ENCODE results near the gene OTUD1. TPM values are rescaled to one million over a fixed set of nuclear protein-coding genes. Genes with fewer than 3 reads are reported as not detected.

Gene OTUD1
- total and polyA plus RNA-seq, 2 donors from 2014 or later = 14.1 to 27.1 TPM

- no peak overlapping the region for H3K27ac ChIP-seq (ENCODE audit: low read depth in 2 of 2, low read length in 2 of 2)
These were observed 1.9 kb upstream of the OTUD1 start for GRCh38 chr10:23436983-23437382.

DNA sequence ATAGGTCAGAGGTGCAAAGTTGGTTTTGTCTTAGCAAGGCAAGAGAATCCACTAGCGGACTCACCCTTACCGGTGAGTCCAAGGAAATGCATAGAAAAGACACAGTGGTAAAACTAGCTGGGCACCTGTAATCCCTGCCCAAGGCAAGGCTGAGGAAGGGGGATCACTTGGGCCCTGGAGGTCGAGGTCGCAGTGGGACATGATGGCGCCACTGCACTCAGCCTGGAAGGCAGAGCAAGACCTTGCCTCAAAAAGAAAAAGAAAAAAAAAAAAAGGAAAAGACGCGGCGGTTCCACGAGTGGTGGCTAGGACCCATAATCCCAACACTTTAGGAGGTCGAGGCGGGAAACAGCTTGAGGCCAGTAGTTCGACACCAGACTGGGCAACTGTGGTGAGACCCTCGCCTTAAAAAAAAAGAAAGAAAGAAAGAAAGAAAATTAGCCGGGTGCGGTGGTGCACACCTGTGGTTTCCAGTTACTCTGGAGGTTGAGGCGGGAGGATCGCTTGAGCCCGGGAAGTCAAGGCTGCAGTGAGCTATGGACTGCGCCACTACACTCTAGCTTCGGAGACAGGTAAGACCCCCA is 820 bp upstream of the OTUD1 start:
- peak overlapping the region; percentile 50 to 80 (median 69) for H3K4me3 ChIP-seq (ENCODE audit: low read length in 3 of 3)
- DNase-seq = peak in 1 of 5 donors; percentile 65

More at GRCh38 chr10:23436983-23437382, 1.9 kb upstream of the OTUD1 start:
- no peaks in the 10 kb centered on the region for H3K27me3 ChIP-seq (ENCODE audit: control insufficient read depth, insufficient read depth, low read length)
- no peak overlapping the region for H3K9ac ChIP-seq (ENCODE audit: low read length in 3 of 3)
- H3K4me3 ChIP-seq (ENCODE audit: low read length in 3 of 3) = no peak overlapping the region
- no peaks in the 10 kb centered on the region for H3K36me3 ChIP-seq (ENCODE audit: control insufficient read depth in 2 of 3, insufficient read depth in 3 of 3, low read length in 3 of 3)
- H3K4me1 ChIP-seq (ENCODE audit: control insufficient read depth in 2 of 3, insufficient read depth in 2 of 3, low read depth in 1 of 3, low read length in 3 of 3) = peaks cover 0 to 5% (median 3%) of the 10 kb centered on the region in 3 donors
- DNase-seq (no peak), FAIRE-seq (no peak)
- no peaks in the 10 kb centered on the region for H3K9me3 ChIP-seq (ENCODE audit: control insufficient read depth in 2 of 3, insufficient read depth in 1 of 3, low read length in 3 of 3)
- intact Hi-C loops (cut with DNase I) = no loop called here
- TF ChIP-seq, protein P1, sequence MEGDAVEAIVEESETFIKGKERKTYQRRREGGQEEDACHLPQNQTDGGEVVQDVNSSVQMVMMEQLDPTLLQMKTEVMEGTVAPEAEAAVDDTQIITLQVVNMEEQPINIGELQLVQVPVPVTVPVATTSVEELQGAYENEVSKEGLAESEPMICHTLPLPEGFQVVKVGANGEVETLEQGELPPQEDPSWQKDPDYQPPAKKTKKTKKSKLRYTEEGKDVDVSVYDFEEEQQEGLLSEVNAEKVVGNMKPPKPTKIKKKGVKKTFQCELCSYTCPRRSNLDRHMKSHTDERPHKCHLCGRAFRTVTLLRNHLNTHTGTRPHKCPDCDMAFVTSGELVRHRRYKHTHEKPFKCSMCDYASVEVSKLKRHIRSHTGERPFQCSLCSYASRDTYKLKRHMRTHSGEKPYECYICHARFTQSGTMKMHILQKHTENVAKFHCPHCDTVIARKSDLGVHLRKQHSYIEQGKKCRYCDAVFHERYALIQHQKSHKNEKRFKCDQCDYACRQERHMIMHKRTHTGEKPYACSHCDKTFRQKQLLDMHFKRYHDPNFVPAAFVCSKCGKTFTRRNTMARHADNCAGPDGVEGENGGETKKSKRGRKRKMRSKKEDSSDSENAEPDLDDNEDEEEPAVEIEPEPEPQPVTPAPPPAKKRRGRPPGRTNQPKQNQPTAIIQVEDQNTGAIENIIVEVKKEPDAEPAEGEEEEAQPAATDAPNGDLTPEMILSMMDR (IDR thresholded peaks at IDR 0.05; ENCODE audit: borderline replicate concordance, extremely low read depth, insufficient read depth) = no peak

GRCh38 chr10:23439452-23439960 is 631 bp downstream of the OTUD1 start:
- H3K27me3 ChIP-seq (ENCODE audit: control insufficient read depth, insufficient read depth, low read length) = no peaks in the 10 kb centered on the region
- TF ChIP-seq, protein P1 (IDR thresholded peaks at IDR 0.05; ENCODE audit: borderline replicate concordance, extremely low read depth, insufficient read depth) = no peak
- peak in 1 of 5 donors; percentile 85 for DNase-seq
- peak overlapping the region; percentile 93 for H3K27ac ChIP-seq (ENCODE audit: low read depth in 2 of 2, low read length in 2 of 2)
- H3K4me3 ChIP-seq (ENCODE audit: low read length in 3 of 3) = peak overlapping the region in 1 of 3 donors; percentile 82
- no peaks in the 10 kb centered on the region for H3K9me3 ChIP-seq (ENCODE audit: control insufficient read depth in 2 of 3, insufficient read depth in 1 of 3, low read length in 3 of 3)
- intact Hi-C loops (cut with DNase I) = no loop called here
- H3K4me1 ChIP-seq (ENCODE audit: control insufficient read depth in 2 of 3, insufficient read depth in 2 of 3, low read depth in 1 of 3, low read length in 3 of 3) = peaks cover 0 to 12% (median 3%) of the 10 kb centered on the region in 3 donors
- H3K9ac ChIP-seq (ENCODE audit: low read length in 3 of 3) = peak overlapping the region in 1 of 3 donors; percentile 35
- no peak for FAIRE-seq
- no peaks in the 10 kb centered on the region for H3K36me3 ChIP-seq (ENCODE audit: control insufficient read depth in 2 of 3, insufficient read depth in 3 of 3, low read length in 3 of 3)

More for the DNA sequence above, 820 bp upstream of the OTUD1 start:
- intact Hi-C loops (cut with DNase I) = no loop called here
- peak overlapping the region; percentile 57 to 66 for H3K27ac ChIP-seq (ENCODE audit: low read depth in 2 of 2, low read length in 2 of 2)
- H3K27me3 ChIP-seq (ENCODE audit: control insufficient read depth, insufficient read depth, low read length) = no peaks in the 10 kb centered on the region
- peaks cover 0 to 9% (median 3%) of the 10 kb centered on the region in 3 donors for H3K4me1 ChIP-seq (ENCODE audit: control insufficient read depth in 2 of 3, insufficient read depth in 2 of 3, low read depth in 1 of 3, low read length in 3 of 3)
- peak overlapping the region in 2 of 3 donors; percentile 55 to 64 for H3K9ac ChIP-seq (ENCODE audit: low read length in 3 of 3)
- H3K36me3 ChIP-seq (ENCODE audit: control insufficient read depth in 2 of 3, insufficient read depth in 3 of 3, low read length in 3 of 3) = no peaks in the 10 kb centered on the region
- H3K9me3 ChIP-seq (ENCODE audit: control insufficient read depth in 2 of 3, insufficient read depth in 1 of 3, low read length in 3 of 3) = no peaks in the 10 kb centered on the region
- no peak for FAIRE-seq
- TF ChIP-seq, protein P1 (IDR thresholded peaks at IDR 0.05; ENCODE audit: borderline replicate concordance, extremely low read depth, insufficient read depth) = no peak

Data from kidney (tissue), 14 donors.